Astrocyte of the cerebellum (primary cell): ENCODE data around the gene EZR.

Experiments
- DNase-seq: peaks from one replicate; pipeline ENCODE4 v3.0.0-alpha.2; 2011; ENCODE audit warnings: low read depth
- H3K4me3 ChIP-seq: 2 replicates; pipeline ENCODE4 v1.5.1; 2011; ENCODE audit warnings: mild to moderate bottlenecking, low read depth, low read length, moderate library complexity
- CTCF ChIP-seq: IDR thresholded peaks from 2 replicates; pipeline ENCODE4 v1.5.1; 2012; ENCODE audit warnings: low read length, low read depth, moderate library complexity, mild to moderate bottlenecking; ENCODE audit errors: missing control alignments
- in situ Hi-C: cut with HindIII; loops from 2 replicates; pipeline ENCODE4 v1.10.0; 2017; ENCODE audit warnings: low sequenced_read_pairs

Gene EZR

GRCh38 chr6:158717341-158718330, 101.5 kb downstream of the EZR start:
- no peak for DNase-seq
- no peak for TF ChIP-seq CTCF
- no peak overlapping the region for H3K4me3 ChIP-seq
- in situ Hi-C loops = no loop called here
